Fibroblast of villous mesenchyme (primary cell): Measurements from ENCODE around the gene C12orf76. TPM values are rescaled to one million over a fixed set of nuclear protein-coding genes. Genes with fewer than 3 reads are reported as not detected.
A peak's percentile ranks its signal among the peaks of the same experiment; 100 is the strongest.

Source experiments
- DNase-seq: peaks from one replicate; pipeline ENCODE4 v3.0.0-alpha.2; 2010; ENCODE audit warnings: low read depth
- H3K4me3 ChIP-seq: 2 replicates; pipeline ENCODE4 v1.5.1; 2011; ENCODE audit warnings: low read depth, mild to moderate bottlenecking, low read length
- total RNA-seq: library from RNA; depleted of rRNA; stranded (reverse); fragments of >200 nt; gene quantifications from 2 replicates; pipeline ENCODE4 v1.2.3, GENCODE V29; 2012
- TF ChIP-seq, protein P1 (sequence below): IDR thresholded peaks from 2 replicates; pipeline ENCODE4 v1.5.1; 2012; ENCODE audit warnings: low read depth, mild to moderate bottlenecking, low read length; ENCODE audit not compliant: insufficient read depth

Gene C12orf76
- total RNA-seq, 1 donor = 9.5 TPM

DNA sequence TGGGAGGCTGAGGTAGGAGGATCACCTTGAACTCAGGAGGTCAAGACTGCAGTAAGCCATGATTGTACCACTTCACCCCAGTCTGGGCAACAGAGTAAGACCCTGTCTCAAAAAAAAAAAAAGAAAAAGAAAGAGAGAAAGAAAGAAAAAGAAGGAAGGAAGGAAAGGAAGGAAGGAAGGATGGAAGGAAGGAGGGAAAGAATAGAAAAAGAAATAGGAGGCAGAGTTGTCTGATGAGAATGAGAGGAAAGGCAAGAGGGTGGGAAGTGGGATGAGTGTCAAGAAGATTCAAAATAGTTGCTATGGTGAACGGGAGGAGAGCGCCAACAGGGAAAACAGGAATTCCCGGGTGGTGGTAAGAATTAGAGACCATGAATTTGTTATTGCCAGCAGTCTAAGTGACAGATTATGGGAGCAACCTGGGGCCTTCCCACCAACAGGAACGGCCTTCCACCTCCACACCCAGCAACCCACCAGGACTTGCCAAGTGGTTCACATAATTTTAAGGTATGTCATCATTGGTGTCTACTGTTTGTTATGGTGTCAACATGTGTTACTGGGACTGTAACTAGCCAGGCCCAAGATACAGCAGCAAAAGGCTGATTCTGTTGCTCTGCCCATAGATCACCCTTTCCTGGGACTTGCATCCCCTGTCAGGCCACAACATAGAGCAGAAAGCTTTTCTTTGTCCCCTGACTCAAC is 36.1 kb upstream of the C12orf76 start:
- TF ChIP-seq, protein P1, sequence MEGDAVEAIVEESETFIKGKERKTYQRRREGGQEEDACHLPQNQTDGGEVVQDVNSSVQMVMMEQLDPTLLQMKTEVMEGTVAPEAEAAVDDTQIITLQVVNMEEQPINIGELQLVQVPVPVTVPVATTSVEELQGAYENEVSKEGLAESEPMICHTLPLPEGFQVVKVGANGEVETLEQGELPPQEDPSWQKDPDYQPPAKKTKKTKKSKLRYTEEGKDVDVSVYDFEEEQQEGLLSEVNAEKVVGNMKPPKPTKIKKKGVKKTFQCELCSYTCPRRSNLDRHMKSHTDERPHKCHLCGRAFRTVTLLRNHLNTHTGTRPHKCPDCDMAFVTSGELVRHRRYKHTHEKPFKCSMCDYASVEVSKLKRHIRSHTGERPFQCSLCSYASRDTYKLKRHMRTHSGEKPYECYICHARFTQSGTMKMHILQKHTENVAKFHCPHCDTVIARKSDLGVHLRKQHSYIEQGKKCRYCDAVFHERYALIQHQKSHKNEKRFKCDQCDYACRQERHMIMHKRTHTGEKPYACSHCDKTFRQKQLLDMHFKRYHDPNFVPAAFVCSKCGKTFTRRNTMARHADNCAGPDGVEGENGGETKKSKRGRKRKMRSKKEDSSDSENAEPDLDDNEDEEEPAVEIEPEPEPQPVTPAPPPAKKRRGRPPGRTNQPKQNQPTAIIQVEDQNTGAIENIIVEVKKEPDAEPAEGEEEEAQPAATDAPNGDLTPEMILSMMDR = no peak
- no peak overlapping the region for H3K4me3 ChIP-seq
- DNase-seq = no peak

DNA sequence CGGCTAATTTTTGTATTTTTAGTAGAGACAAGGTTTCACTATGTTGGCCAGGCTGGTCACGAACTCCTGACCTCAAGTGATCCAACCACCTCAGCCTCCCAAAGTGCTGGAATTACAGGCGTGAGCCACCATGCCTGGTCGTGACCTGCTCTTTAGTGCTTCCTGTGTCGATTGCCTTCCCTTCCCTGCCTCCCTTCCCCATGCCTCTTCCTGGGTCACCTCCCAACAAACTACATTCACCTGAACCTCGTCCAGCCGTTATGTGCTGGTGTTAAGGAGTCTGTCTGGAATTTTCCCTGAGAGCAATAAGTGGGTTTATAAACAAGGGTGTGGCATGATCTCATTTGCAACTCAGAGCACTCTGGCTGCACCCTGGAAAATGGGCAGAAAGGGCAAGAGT is 32.1 kb upstream of the C12orf76 start:
- no peak overlapping the region for H3K4me3 ChIP-seq
- TF ChIP-seq, protein P1 = no peak
- no peak for DNase-seq

DNA sequence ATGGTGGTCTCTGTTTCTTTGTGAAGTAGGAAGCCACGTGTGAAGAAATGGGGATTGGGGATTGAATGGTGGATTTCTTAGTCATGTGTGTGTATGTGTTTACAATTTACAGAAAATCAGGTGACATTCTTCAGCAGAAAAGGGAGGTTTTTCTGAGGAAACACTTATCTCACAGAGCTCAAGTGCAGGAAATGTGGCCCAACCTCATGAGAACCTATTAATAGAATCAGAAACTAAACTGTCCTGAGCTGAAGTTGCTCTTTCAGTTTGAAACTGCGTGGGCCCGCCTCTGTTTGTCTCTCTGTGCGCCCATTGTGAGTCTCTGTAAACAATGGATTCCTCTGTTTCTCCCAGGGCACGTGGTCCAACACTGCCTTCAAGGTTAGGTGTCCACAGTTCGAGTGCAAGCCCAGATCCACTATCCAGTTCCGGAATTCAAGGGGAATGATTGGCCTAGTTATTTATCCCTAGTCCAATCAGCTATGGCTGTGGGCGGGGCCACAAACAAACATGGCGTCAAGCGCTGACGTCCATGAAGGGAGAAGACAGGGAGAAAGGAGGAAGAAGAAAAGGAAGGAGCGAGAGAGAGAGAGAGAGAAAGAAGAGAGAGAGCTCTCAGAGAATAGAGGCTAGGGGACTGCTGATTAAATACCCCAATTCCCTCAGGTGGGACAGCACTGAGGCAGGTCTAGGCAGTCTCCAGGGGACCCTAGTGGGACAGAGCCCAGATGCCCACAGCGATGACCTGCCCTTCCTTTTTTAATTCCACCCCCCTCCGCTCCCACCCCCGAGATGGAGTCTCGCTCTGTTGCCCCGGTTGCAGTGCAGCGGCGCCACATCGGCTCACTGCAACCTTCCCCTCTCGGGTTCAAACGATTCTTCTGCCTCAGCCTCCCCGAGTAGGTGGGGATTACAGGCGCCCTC is 31.4 kb upstream of the C12orf76 start:
- peak; percentile 56 for DNase-seq
- TF ChIP-seq, protein P1 = no peak

DNA sequence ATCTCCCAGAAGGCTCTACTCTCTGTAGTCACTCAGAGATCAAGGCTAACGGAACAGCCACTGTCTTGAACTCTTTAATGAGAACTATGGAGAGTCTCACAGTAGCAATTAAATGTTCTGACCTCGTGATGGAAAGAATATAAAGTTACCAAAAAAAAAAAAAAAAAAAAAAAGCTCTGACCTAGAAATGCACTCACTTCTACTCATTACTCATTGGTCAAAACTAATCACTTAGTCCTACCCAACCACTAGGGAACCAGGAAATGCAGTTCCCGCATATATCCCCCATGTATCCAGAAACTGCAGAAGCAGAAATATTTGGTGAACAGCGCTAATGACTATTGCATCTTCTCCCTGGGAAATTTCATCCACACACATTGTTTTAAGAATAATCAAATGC is 29.5 kb upstream of the C12orf76 start:
- no peak overlapping the region for H3K4me3 ChIP-seq
- DNase-seq = no peak
- TF ChIP-seq, protein P1 = no peak

More for the DNA sequence above, 31.4 kb upstream of the C12orf76 start:
- no peak overlapping the region for H3K4me3 ChIP-seq

DNA sequence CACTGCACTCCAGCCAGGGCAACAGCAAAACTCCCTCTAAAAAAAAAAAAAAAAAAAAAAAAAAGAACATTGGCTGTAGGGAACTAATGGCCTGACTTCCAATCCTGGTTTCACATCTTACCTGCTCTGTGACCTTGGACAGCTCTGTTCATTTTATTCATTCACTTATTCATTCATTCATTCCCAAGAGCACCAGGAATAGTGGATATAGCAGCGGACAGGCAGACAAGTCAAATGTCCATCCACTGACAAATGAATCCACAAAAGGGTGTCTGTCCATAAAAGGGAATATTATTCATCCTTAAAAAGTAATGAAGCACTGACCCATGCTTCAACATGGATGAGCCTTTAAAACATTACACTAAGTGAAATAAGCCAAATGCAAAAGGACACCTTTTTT is 27.6 kb upstream of the C12orf76 start:
- DNase-seq = no peak
- no peak overlapping the region for H3K4me3 ChIP-seq
- TF ChIP-seq, protein P1 = no peak

DNA sequence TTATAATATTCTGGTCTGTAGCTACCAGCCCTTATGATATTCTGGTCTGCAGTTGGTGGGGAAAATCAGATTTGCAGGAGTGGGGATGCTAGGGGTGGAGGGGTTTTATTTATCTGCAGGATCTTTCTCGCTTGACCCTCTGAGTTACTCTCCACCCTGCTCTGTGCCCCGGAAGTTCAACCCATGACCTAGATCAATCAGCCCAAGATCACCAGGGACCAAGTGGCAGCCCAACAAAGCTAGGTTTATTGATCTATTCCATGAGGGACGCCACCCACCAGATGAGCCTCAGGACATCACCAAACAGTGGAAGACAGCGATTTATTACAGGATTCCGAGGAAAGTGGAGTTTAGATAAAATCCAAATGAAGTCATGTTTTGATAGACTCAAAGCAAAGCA is 25.8 kb upstream of the C12orf76 start:
- no peak overlapping the region for H3K4me3 ChIP-seq
- TF ChIP-seq, protein P1 = no peak
- DNase-seq = no peak
